Stimulated activated CD8-positive, alpha-beta memory T cell treated with anti-CD3 and anti-CD28 coated beads, Interleukin-15, amount 100 ng/mL, for 48 hours (primary cell): ENCODE results near the gene TRAP1.
"Not testable (repeated sequence)": the region's sequence is repeated elsewhere in the genome, so short reads cannot be mapped to it uniquely, and the experiment has no call there.

ENCODE experiments used
- DNase-seq, 2 donors: peaks; one replicate each; pipeline ENCODE4 v3.0.0-alpha.2; 2020; ENCODE audit warnings: low read depth in 2 of 2

Gene TRAP1

DNA sequence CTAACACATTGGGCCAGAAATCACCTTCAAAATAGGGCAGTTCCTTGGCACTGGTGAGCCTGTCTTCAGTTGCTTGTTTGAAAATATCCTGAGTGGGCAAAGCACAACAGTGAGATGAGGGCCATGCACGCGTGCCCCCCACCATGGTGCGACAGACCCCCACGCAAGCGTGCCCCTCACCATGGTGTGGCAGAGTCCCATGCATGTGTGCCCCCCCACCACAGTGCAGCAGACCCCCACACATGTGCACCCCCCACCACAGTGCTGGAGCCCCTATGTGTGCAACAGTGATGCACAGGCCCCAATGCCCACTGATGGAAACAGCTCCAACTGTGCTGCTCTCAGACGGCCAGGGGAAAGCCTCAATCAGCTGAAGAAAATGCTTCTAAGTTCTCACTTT is 18.8 kb upstream of the TRAP1 start:
- DNase-seq = no peak

- DNase-seq = no peak
Measured at GRCh38 chr16:3735541-3735940, 18.2 kb upstream of the TRAP1 start.

GRCh38 chr16:3734758-3735221 is 17.5 kb upstream of the TRAP1 start:
- no peak for DNase-seq

GRCh38 chr16:3734084-3734757 is 16.9 kb upstream of the TRAP1 start:
- no peak for DNase-seq

DNA sequence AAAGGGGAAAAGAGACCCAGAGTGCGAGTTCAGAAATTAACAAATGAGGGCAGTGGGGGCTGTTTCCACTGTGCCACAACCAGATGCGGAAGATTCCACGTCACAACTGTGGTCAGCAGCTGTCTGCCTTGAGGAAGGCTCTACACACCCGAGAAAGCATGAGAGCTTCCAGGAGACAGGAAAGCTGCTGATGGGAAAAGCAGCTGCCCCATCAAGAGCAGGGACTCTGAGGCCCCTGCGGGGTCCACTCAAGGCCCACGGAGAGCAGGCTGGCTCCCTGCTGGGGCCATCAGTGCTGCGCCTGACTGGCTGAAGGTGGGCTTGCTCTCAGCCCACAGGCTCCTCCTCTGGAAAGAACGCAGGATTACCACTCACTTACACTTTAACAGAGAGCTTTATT is 14.8 kb upstream of the TRAP1 start:
- no peak for DNase-seq

DNA sequence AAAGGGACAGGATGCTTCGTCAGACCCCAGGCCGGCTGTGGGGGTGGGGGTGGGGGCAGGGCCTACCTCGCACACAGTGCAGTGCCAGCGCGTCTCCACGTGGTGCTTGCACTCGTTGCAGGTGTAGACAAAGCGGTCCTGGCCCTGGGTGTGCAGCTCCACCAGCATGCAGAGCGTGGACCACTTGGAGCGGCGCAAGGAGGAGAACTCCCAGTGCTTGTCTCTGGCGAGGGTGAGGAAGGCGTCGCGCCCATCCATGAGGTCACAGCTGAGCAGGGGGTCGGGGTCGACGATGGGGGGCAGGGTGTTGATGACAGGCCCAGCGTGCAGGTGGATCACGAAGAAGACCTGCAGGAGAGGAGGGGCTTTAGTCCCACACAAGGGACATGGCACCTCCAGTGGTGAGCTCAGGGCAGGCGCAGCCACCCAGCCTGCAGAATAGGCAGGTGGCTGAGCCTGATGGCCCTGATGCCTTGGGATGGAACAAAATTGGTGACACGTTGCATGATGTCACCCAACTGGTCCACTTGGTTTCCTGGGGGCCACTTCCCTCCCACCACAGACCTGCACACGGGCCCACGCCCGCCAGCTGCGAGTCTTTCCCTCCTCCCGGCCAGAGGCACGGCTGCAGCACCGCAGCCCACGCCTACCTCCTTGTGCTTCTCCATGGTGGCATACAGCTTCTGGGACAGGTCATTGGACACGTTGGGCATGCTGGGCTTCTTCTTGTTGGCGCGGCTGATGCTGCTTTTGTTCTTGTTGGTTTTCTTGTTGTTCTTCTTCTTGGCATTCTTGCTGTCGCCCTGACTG is 14.0 kb upstream of the TRAP1 start:
- DNase-seq = no peak

GRCh38 chr16:3730161-3731125 is 13.1 kb upstream of the TRAP1 start:
- DNase-seq = no peak

GRCh38 chr16:3729161-3730112 is 12.1 kb upstream of the TRAP1 start:
- no peak for DNase-seq

- DNase-seq = no peak
Measured at GRCh38 chr16:3728424-3729160, 11.3 kb upstream of the TRAP1 start.

DNA sequence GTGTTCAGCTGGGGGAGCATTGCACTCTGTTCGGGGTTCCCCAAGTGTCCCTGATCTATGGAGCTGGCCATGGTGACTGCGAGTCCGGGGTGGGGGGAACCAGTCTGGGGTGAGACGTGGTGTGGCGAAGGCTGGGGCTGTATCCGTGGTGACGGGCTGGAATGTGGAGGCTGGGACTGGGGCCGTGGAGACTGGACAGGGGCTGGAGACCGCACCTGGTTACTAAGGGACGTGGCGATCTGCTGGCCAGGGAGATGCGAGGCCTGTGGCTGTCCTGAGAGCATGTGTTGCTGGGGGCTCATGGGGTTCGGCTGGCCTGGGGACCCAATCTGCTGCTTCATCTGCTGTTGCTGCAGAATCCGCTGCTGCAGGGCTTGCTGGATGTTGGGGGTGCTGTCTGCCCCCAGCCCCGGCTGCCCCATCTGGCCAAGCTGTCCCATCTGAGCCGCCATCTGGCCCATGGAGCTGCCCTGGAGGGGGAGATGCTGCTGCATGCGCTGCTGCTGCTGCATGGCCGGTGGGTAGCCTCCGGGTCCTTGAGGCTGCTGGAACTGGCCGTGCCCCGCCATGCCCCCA is 10.6 kb upstream of the TRAP1 start:
- DNase-seq = no peak

DNA sequence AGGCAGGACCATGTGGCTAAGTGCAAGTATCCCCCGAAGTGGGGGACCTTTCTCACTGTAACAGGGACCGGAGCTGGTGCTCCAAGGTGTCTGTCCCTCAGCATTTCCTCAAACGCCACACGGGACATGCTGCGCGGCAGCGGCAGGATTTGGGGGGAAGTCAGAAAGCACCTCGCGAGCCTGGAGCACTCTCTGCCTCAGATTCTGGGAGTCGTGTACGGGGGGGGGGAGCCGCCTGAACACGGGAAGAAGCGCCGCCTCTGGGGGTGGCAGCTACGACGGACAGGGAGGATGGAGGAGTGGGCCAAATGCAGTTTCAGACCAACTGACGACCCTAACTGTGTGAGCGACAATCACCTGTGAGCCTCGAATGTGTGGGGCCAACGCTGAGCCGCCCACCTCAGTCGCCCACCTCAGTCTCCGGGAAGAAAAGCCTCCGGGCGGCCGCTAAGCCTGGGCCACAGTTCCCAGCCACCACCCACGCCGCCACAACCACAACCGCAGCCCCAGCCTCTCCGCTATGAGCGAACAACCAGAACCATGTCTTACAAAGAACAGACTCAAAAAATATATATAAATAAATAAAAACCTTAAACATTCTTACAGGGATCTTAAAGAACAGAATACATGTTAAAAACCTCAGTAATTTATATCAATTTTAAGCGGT is 8.8 kb upstream of the TRAP1 start:
- no peak for DNase-seq

DNA sequence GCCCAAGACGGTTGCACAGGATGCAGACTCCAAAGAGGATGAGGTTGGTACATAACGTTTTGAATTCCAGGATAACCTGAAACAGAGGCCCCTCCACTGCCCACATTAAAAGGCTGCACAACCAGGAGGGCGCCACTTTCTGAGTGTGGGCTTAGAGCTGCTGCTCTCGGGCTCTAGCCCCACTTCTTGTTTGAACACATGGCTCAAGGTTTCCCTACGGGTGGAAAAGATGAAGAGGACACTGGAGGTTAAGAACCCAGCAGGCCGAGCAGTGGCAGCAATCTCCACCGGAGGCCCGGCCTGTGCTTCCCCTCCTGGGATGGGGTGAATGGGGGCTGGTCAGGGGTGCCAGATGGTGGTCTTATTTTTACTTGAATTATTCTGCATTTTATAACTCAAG is 8.0 kb upstream of the TRAP1 start:
- no peak for DNase-seq

DNA sequence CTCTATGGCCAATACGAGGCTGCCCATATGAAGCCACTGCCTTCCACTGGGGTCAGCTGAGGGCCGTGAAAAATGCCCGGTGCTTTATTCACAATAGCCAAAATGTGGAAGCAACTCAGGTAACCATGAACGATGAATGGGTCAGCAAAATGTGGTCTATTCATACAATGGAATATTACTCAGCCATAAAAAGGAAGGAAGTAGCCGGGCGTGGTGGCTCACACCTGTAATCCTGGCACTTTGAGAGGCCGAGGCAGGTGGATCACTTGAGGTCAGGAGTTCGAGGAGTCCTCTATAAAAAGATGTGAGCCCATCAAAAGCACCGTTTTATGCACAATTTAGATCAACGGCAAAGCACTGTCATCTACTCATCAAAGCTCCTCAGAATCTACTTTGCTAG is 5.2 kb upstream of the TRAP1 start:
- no peak for DNase-seq

GRCh38 chr16:3720418-3720817 is 3.1 kb upstream of the TRAP1 start:
- DNase-seq = no peak

DNA sequence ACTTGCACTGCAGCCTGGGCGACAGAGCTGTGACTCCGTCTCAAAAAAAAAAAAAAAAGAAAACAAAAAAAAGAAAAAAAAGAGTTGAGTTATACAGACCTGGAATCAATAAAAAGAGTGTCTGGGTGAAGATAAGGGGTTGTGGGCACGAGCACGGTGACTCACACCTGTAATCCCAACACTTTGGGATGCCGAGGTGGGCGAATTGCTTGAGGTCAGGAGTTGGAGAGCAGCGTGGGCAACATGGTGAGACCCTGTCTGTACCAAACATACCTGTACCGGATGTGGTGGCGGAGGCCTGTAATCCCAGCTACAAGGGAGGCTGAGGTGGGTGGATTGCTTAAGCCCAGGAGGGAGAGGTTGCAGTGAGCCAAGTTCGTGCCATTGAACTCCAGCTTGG is 1.3 kb upstream of the TRAP1 start:
- DNase-seq = no peak

DNA sequence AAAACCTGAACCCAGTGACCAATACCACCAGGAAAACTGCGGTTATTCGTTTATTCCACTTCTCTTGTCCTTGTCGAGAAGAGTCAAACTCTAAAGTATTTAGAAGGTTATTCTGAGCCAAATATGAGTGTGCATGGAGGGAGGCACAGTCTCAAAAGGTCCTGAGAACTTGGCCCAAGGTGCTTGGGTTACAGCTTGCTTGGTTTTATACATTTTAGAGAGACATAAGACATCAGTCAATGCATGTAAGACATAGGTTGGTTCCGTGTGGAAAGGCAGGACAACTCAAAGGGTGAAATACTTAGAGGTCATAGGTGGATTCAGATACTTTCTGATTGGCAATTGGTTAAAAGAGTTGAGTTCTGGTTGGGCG is 681 bp upstream of the TRAP1 start:
- no peak for DNase-seq

DNA sequence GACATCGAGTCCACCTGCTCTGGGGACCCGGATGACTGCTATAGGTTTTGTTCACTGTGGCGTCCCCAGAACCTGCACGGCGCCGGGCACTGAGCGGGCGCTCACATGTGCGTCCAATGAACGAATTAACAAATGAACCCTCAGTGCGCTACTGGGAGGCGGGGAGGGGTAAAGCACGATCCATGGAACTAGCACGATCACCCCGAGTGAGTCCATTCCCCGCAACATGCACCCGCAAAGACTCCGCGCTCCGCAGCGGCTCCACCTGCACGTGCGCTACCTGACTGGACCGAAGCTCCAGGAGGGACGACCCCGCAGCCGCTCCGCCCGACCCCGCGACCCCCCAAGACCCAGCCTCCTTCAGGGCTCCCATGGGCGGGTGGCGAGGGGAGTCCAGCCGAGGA is 491 bp downstream of the TRAP1 start:
- DNase-seq = peak; percentile 12 to 15

DNA sequence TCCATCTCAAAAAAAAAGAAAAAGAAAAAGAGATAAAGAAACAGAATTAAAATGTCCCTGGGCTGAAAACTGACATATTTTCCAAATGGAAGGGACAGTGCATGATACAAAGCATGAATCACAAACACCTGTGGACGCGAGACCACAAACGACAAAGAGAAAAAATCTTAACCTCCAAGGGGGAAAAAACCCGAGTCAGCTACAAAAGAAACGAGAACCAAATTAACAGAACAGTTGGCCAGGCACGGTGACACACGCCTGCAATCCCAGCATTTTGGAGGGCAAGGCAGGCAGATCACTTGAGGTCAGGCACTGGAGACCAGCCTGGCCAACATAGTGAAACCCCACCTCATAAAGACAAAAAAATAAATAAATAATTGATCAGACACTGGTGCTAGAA is 1.9 kb downstream of the TRAP1 start:
- DNase-seq = no peak

DNA sequence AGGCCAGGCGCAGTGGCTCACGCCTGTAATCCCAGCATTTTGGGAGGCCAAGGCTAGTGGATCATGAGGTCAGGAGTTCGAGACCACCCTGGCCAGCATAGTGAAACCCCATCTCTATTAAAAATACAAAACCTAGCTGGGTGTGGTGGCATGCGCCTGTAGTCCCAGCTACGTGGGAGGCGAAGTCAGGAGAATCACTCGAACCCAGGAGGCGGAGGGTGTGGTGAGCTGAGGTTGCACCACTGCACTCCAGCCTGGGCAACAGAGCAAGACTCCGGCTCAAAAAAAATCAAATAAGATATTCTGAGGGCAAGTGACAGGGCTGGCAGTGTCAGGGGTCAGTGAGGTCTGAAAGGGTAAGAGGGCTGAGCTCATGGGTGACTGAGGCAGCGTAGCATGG is 2.9 kb downstream of the TRAP1 start:
- not testable (repeated sequence) for DNase-seq
